T-helper 22 cell (primary cell): ENCODE measurements around the gene NGEF.
"Not testable (repeated sequence)": the region's sequence is repeated elsewhere in the genome, so short reads cannot be mapped to it uniquely, and the experiment has no call there.

Experiments
- DNase-seq: peaks from one replicate; pipeline ENCODE4 v3.0.0-alpha.2; 2020; ENCODE audit warnings: low read depth

The NGEF gene

GRCh38 chr2:232927032-232927792 is 85.8 kb downstream of the NGEF start:
- DNase-seq = no peak

- no peak for DNase-seq
These were observed 86.6 kb downstream of the NGEF start for GRCh38 chr2:232926431-232926939.

- no peak for DNase-seq
These were observed 87.3 kb downstream of the NGEF start for GRCh38 chr2:232925821-232926156.

- DNase-seq = no peak
These were observed 87.8 kb downstream of the NGEF start for GRCh38 chr2:232925153-232925820.

GRCh38 chr2:232924433-232924832 is 88.6 kb downstream of the NGEF start:
- DNase-seq = no peak

GRCh38 chr2:232920760-232921159 is 92.3 kb downstream of the NGEF start:
- no peak for DNase-seq

GRCh38 chr2:232920055-232920454 is 93.0 kb downstream of the NGEF start:
- DNase-seq = no peak

GRCh38 chr2:232919141-232919540 is 93.9 kb downstream of the NGEF start:
- no peak for DNase-seq

- DNase-seq = no peak
These were observed 99.2 kb downstream of the NGEF start for GRCh38 chr2:232913903-232914302.

- DNase-seq = no peak
These were observed 101.3 kb downstream of the NGEF start for GRCh38 chr2:232911712-232912277.

- DNase-seq = no peak
These were observed 102.7 kb downstream of the NGEF start for GRCh38 chr2:232910376-232910775.

GRCh38 chr2:232908695-232909094 is 104.4 kb downstream of the NGEF start:
- no peak for DNase-seq

- not testable (repeated sequence) for DNase-seq
These were observed 105.4 kb downstream of the NGEF start for GRCh38 chr2:232907718-232908085.

- not testable (repeated sequence) for DNase-seq
These were observed 106.0 kb downstream of the NGEF start for GRCh38 chr2:232906867-232907717.

GRCh38 chr2:232903989-232904388 is 109.1 kb downstream of the NGEF start:
- DNase-seq = no peak

GRCh38 chr2:232901736-232902578 is 111.1 kb downstream of the NGEF start:
- no peak for DNase-seq

- no peak for DNase-seq
These were observed 112.0 kb downstream of the NGEF start for GRCh38 chr2:232900811-232901735.

- no peak for DNase-seq
These were observed 114.2 kb downstream of the NGEF start for GRCh38 chr2:232898592-232899543.
